GM23338 (cell line): Measurements from ENCODE around the gene PLXNC1. TPM values are rescaled to one million over a fixed set of nuclear protein-coding genes. Genes with fewer than 3 reads are reported as not detected.

Experiments
- ATAC-seq: fragments of 200-7000 bp; cut with Tn5 transposase; 3 replicates; pipeline ENCODE4 v1.9.1; 2020
- DNase-seq: peaks from one replicate; pipeline ENCODE4 v3.0.0-alpha.2; 2015; ENCODE audit warnings: low spot score
- H2AFZ ChIP-seq: fragments of 200-600 bp; sonication (generic); 2 replicates; pipeline ENCODE4 v1.8.0; 2016; ENCODE audit warnings: antibody characterized with exemption, mild to moderate bottlenecking, moderate library complexity
- H3F3A ChIP-seq: fragments of 200-600 bp; sonication (generic); replicated peaks from 2 replicates; pipeline ENCODE4 v1.8.0; 2017; ENCODE audit warnings: antibody characterized with exemption, mixed run types, low read depth
- H3K27ac ChIP-seq: fragments of 200-600 bp; sonication (generic); 2 replicates; pipeline ENCODE4 v1.6.1; 2016; ENCODE audit warnings: low read depth
- H3K27me3 ChIP-seq: fragments of 200-600 bp; sonication (generic); 2 replicates; pipeline ENCODE4 v1.8.0; 2016; ENCODE audit warnings: mild to moderate bottlenecking, mixed run types, moderate library complexity; ENCODE audit not compliant: insufficient read depth
- H3K36me3 ChIP-seq: fragments of 200-600 bp; sonication (generic); 2 replicates; pipeline ENCODE4 v1.8.0; 2016; ENCODE audit warnings: mild to moderate bottlenecking; ENCODE audit not compliant: insufficient read depth
- H3K4me1 ChIP-seq: fragments of 200-600 bp; sonication (generic); 2 replicates; pipeline ENCODE4 v1.8.0; 2016; ENCODE audit warnings: mild to moderate bottlenecking, moderate library complexity; ENCODE audit not compliant: insufficient read depth
- H3K4me2 ChIP-seq: fragments of 200-600 bp; sonication (generic); 2 replicates; pipeline ENCODE4 v1.7.1; 2017; ENCODE audit warnings: mixed run types
- H3K4me3 ChIP-seq: fragments of 200-600 bp; sonication (generic); 2 replicates; pipeline ENCODE4 v1.6.1; 2016; ENCODE audit warnings: mixed run types
- H3K79me2 ChIP-seq: fragments of 200-600 bp; sonication (generic); replicated peaks from 2 replicates; pipeline ENCODE4 v1.8.0; 2017; ENCODE audit warnings: mild to moderate bottlenecking; ENCODE audit not compliant: insufficient read depth
- H3K9me2 ChIP-seq: fragments of 200-600 bp; sonication (generic); 2 replicates; pipeline ENCODE4 v1.8.0; 2017; ENCODE audit not compliant: insufficient read depth
- H4K20me1 ChIP-seq: fragments of 200-600 bp; sonication (generic); replicated peaks from 2 replicates; pipeline ENCODE4 v1.8.0; 2017; ENCODE audit warnings: mild to moderate bottlenecking; ENCODE audit not compliant: insufficient read depth
- H3K27ac Mint-ChIP-seq: 2 replicates; pipeline ENCODE4 v1.8.0; 2020; ENCODE audit warnings: inconsistent platforms, mild to moderate bottlenecking, moderate library complexity, mixed read lengths
- H3K27me3 Mint-ChIP-seq: 3 replicates; pipeline ENCODE4 v1.8.0; 2022; ENCODE audit warnings: low read depth, mild to moderate bottlenecking, moderate library complexity, mixed read lengths, inconsistent platforms; ENCODE audit not compliant: insufficient read depth, poor library complexity
- H3K36me3 Mint-ChIP-seq: 3 replicates; pipeline ENCODE4 v1.8.0; 2021; ENCODE audit warnings: low read depth, mild to moderate bottlenecking, inconsistent platforms, moderate library complexity, mixed read lengths
- H3K4me1 Mint-ChIP-seq: 3 replicates; pipeline ENCODE4 v1.8.0; 2020; ENCODE audit warnings: mild to moderate bottlenecking, inconsistent platforms, mixed read lengths
- H3K4me3 Mint-ChIP-seq: 3 replicates; pipeline ENCODE4 v1.8.0; 2021; ENCODE audit warnings: moderate library complexity, mild to moderate bottlenecking, inconsistent platforms, mixed read lengths
- H3K9me3 Mint-ChIP-seq: 3 replicates; pipeline ENCODE4 v1.8.0; 2020; ENCODE audit warnings: moderate library complexity, mild to moderate bottlenecking, inconsistent platforms, mixed read lengths
- CREB1 ChIP-seq: fragments of 250-450 bp; sonication (Bioruptor Pico); IDR thresholded peaks from 2 replicates; pipeline ENCODE4 v1.5.0; 2020; ENCODE audit warnings: low read depth, mild to moderate bottlenecking, moderate library complexity
- CTCF ChIP-seq, 2 experiments: fragments of 200-600 bp in 1 of 2; sonication (generic) in 1 of 2; conservative IDR thresholded peaks; 2 replicates each; pipeline versions ENCODE4 v1.5.1 to v1.6.1; 2016 to 2017; ENCODE audit warnings: antibody characterized with exemption in 2 of 2, low read depth in 2 of 2, mild to moderate bottlenecking in 2 of 2, moderate library complexity in 1 of 2
- EZH2 ChIP-seq: fragments of 200-600 bp; sonication (generic); IDR thresholded peaks from one replicate; pipeline ENCODE4 v1.8.0; 2017; ENCODE audit warnings: antibody characterized with exemption, mild to moderate bottlenecking, low read depth; ENCODE audit not compliant: unreplicated experiment
- EZH2phosphoT487 ChIP-seq: fragments of 200-600 bp; sonication (generic); IDR thresholded peaks from one replicate; pipeline ENCODE4 v1.8.1; 2018; ENCODE audit warnings: antibody characterized with exemption; ENCODE audit not compliant: unreplicated experiment
- JUNB ChIP-seq: IDR thresholded peaks from one replicate; pipeline ENCODE4 v1.6.1; 2016; ENCODE audit warnings: antibody characterized with exemption; ENCODE audit not compliant: unreplicated experiment
- NANOG ChIP-seq: IDR thresholded peaks from 2 replicates; pipeline ENCODE4 v1.6.1; 2016; ENCODE audit warnings: antibody characterized with exemption, borderline replicate concordance
- REST ChIP-seq: IDR thresholded peaks from one replicate; pipeline ENCODE4 v1.6.1; 2018; ENCODE audit warnings: antibody characterized with exemption; ENCODE audit not compliant: unreplicated experiment
- STAT1 ChIP-seq: IDR thresholded peaks from one replicate; pipeline ENCODE4 v1.6.1; 2016; ENCODE audit warnings: antibody characterized with exemption; ENCODE audit not compliant: unreplicated experiment
- ZNF114 ChIP-seq: fragments of 250-450 bp; sonication (Bioruptor Pico); IDR thresholded peaks from 2 replicates; pipeline ENCODE4 v1.5.0; 2020; ENCODE audit warnings: mild to moderate bottlenecking, moderate library complexity
- ZNF331 ChIP-seq: fragments of 250-450 bp; sonication (Bioruptor Pico); IDR thresholded peaks from 2 replicates; pipeline ENCODE4 v1.5.0; 2020; ENCODE audit warnings: low read depth, mild to moderate bottlenecking, moderate library complexity
- polyA plus RNA-seq: library from polyadenylated mRNA; unstranded; fragments of >200 nt; fragmentation: Nextera tagmentation; extraction: Ambion mirVana; gene quantifications from 2 replicates; pipeline ENCODE4 v1.2.1, GENCODE V29; 2016
- total RNA-seq: library from RNA; depleted of rRNA; stranded (reverse); fragments of >200 nt; shearing (Covaris generic); gene quantifications from 2 replicates; pipeline ENCODE4 v1.2.3, GENCODE V29; 2014
- TF ChIP-seq, protein P1 (sequence below): IDR thresholded peaks from 2 replicates; pipeline ENCODE4 v1.6.1; 2016; ENCODE audit warnings: antibody characterized with exemption

PLXNC1 gene
- total and polyA plus RNA-seq, 2 experiments from 2014 or later: 1.9 to 6.5 TPM

DNA sequence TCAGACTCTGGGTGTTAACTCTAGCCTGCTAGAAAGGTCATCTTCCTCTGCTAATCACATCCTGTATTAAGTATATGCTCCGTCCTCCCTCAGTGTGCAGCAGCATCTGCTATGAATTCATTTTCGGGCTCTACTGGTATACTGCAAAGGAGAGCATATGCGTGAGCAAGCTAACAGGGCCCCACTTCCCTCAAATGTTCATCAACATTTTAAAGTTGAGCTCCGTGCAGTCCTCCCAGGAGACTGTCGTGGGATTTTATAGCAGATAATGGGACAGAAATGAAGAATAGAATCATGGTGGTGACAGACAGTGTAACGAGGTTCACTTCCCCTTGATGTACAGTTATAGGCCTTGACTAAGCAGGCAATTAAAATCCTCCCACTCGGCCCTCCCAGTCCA is 131.7 kb downstream of the PLXNC1 start:
- Mint-ChIP-seq H3K9me3 (no peaks in the 10 kb centered on the region), H3K4me1 (peaks cover 12% of the 10 kb centered on the region), H3K4me3 (no peak overlapping the region), H3K27ac (no peak overlapping the region), H3K27me3 (peaks cover 9% of the 10 kb centered on the region), H3K36me3 (no peaks in the 10 kb centered on the region)
- Histone ChIP-seq H3K36me3 (no peaks in the 10 kb centered on the region), H3K9me2 (peaks cover 3% of the 10 kb centered on the region; the same call in 1 of the 2 replicates), H3K79me2 (no peaks in the 10 kb centered on the region), H3K27ac (no peak overlapping the region), H2AFZ (no peak overlapping the region), H3K27me3 (no peaks in the 10 kb centered on the region), H3K4me2 (no peak overlapping the region), H3K4me1 (no peaks in the 10 kb centered on the region), H4K20me1 (no peaks in the 10 kb centered on the region), H3K4me3 (no peak overlapping the region), H3F3A (no peaks in the 10 kb centered on the region)
- ATAC-seq (no peak), DNase-seq (no peak)
- TF ChIP-seq JUNB: no peak

DNA sequence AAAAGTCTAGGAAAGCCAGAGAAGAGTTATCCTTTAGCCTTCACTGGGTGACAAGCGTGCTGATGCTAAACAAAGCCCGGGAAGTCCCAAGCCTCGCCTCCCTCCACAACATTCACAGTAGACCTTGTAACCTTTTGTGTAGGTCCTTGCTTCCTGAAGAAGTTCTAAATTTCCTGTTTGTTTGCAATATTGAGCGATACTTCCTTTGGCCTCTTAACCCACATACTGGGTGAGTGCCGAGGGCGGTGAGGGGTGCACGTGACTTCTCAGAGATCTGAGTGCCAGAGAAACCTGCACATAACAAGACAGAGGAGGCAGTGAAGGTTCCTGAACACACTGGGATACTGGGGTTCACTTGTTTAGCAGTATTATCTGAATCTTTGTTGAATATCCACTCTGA is 134.3 kb downstream of the PLXNC1 start:
- Mint-ChIP-seq H3K9me3 (no peaks in the 10 kb centered on the region), H3K27ac (no peak overlapping the region), H3K27me3 (peaks cover 9% of the 10 kb centered on the region), H3K4me3 (no peak overlapping the region), H3K36me3 (no peaks in the 10 kb centered on the region), H3K4me1 (peaks cover 33% of the 10 kb centered on the region)
- no peaks in the 10 kb centered on the region for H3F3A ChIP-seq
- DNase-seq (no peak), ATAC-seq (no peak)
- no peaks in the 10 kb centered on the region for H3K79me2 ChIP-seq
- H3K9me2 ChIP-seq: no peaks in the 10 kb centered on the region
- H3K27me3 ChIP-seq: no peaks in the 10 kb centered on the region
- peaks cover 20% of the 10 kb centered on the region for H3K4me1 ChIP-seq
- H3K4me2 ChIP-seq: no peak overlapping the region
- no peak overlapping the region for H3K4me3 ChIP-seq
- no peaks in the 10 kb centered on the region for H3K36me3 ChIP-seq
- no peak for TF ChIP-seq ZNF331
- TF ChIP-seq EZH2: no peak
- no peak overlapping the region for H3K27ac ChIP-seq
- H4K20me1 ChIP-seq: no peaks in the 10 kb centered on the region
- H2AFZ ChIP-seq: no peak overlapping the region

DNA sequence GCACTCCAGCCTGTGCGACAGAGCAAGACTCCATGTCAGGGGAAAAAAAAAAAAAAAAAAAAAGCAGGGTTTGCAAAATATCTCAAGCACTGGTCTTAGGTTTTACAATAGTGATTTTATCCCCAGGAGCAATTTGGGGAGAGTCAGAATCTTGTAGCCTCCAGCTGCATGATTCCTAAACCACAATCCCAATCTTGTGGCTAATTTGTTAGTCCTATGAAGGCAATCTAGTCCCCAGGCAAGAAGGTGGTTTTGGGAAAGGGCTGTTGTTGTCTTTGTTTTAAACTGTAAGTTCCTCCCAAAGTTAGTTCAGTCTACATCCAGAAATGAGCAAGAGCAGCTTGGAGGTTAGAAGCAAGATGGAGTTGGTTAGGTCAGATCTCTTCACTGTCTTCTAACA is 135.7 kb downstream of the PLXNC1 start:
- H3K4me2 ChIP-seq: no peak overlapping the region
- Mint-ChIP-seq H3K9me3 (no peaks in the 10 kb centered on the region), H3K36me3 (no peaks in the 10 kb centered on the region), H3K27me3 (peaks cover 9% of the 10 kb centered on the region), H3K4me1 (peaks cover 37% of the 10 kb centered on the region), H3K4me3 (no peak overlapping the region), H3K27ac (no peak overlapping the region)
- H3K79me2 ChIP-seq: no peaks in the 10 kb centered on the region
- H3K4me3 ChIP-seq: no peak overlapping the region
- no peaks in the 10 kb centered on the region for H3K27me3 ChIP-seq
- H3K36me3 ChIP-seq: no peaks in the 10 kb centered on the region
- H2AFZ ChIP-seq: no peak overlapping the region
- no peaks in the 10 kb centered on the region for H3K9me2 ChIP-seq
- peaks cover 26% of the 10 kb centered on the region for H3K4me1 ChIP-seq
- no peaks in the 10 kb centered on the region for H4K20me1 ChIP-seq
- no peaks in the 10 kb centered on the region for H3F3A ChIP-seq
- DNase-seq (no peak), ATAC-seq (no peak)
- H3K27ac ChIP-seq: no peak overlapping the region
- TF ChIP-seq NANOG (no peak), ZNF114 (CRISPR knock-in tag) (no peak), EZH2 (no peak), EZH2phosphoT487 (no peak), CTCF (conservative IDR thresholded peaks at IDR 0.05; ENCODE audit: low read depth in 2 of 2) (no peak), ZNF331 (no peak), REST (no peak), JUNB (no peak), CREB1 (no peak), STAT1 (no peak)
- TF ChIP-seq, protein P1, sequence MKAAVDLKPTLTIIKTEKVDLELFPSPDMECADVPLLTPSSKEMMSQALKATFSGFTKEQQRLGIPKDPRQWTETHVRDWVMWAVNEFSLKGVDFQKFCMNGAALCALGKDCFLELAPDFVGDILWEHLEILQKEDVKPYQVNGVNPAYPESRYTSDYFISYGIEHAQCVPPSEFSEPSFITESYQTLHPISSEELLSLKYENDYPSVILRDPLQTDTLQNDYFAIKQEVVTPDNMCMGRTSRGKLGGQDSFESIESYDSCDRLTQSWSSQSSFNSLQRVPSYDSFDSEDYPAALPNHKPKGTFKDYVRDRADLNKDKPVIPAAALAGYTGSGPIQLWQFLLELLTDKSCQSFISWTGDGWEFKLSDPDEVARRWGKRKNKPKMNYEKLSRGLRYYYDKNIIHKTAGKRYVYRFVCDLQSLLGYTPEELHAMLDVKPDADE: no peak
